Inflammatory macrophage (primary cell): ENCODE data around the gene UNC93A.
"Not testable (repeated sequence)": the region's sequence is repeated elsewhere in the genome, so short reads cannot be mapped to it uniquely, and the experiment has no call there.

Experiments
- DNase-seq, 2 donors: peaks; one replicate each; pipeline ENCODE4 v3.0.0-alpha.2; 2020 to 2022

Gene UNC93A

GRCh38 chr6:167272151-167272550 lies 19.0 kb upstream of the UNC93A start:
- no peak for DNase-seq

- no peak for DNase-seq
These were observed 18.3 kb upstream of the UNC93A start for GRCh38 chr6:167272696-167273379.

GRCh38 chr6:167274270-167274669 lies 16.8 kb upstream of the UNC93A start:
- DNase-seq: no peak

DNA sequence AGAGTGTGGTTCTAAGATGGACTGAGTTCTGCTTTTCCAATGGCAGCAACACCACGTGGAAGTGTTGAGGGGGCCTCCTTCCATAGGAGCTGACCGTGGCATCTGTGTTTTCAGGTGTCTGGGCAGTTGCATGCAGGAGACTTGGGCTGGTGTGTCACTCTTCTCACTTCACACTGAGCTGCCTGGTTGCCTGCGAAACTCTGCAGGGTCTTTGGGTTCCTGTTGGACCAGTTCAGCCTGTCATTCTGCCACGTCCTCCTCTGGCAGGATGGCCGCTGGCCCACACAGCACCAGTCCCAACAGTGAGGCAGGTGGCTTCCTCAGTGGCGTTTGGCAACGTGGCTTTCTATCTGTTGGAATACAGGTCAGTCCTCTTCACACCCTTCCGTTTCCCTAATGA lies 16.1 kb upstream of the UNC93A start:
- no peak for DNase-seq

DNA sequence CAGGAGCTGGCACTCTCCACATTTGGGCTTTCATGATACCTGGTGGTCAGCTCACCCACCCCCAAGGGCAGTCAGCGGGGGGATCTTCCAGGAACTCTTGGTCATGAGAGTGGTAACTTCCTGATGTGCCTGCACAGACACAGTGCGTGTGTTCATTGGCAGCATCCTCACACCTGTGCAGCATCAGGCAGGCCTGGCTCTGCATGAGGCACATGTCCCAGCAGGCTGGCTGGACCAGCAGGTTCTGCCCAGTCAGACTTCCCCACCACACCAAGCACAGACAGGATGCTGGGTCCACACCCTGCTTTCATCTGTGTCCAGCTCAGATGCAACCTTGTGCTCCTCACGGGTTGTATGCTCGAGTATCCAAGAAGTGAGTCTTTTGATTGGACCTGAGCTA lies 15.7 kb upstream of the UNC93A start:
- no peak for DNase-seq

- no peak for DNase-seq
These were observed 14.2 kb upstream of the UNC93A start for GRCh38 chr6:167276772-167277533.

- DNase-seq: not testable (repeated sequence)
These were observed 12.8 kb upstream of the UNC93A start for GRCh38 chr6:167278173-167278940.

DNA sequence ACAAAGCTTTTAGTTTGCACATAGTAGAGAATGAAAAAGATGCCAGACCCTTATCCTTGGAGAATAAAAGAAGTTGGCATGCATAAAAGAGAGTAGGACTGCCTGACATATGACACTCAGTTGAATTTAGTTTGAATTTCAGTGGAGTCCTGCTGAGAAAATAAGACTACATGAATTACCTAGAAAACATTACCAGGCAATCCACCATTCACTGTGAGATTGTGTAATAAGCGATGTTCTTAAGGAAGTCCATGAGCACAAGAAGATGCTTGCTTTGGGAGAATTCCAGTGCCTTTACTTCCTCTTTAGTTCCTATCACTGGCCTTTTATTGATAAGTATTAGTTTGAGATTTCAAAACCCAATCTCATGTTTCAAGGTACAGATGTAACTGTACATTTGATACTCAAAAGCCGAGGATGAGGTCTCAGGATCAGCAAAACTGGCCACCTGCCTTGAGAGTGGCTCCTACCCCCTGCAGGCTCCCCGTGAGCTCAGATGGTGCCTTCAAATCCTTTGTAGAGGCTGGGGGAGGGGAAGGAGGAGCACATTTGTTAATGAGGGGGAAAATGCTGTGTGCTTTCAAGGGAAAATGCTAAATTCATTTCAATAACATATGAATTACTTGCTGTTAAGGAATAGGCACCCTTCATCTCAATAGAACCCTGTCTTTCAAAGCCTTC lies 11.2 kb upstream of the UNC93A start:
- DNase-seq: no peak

DNA sequence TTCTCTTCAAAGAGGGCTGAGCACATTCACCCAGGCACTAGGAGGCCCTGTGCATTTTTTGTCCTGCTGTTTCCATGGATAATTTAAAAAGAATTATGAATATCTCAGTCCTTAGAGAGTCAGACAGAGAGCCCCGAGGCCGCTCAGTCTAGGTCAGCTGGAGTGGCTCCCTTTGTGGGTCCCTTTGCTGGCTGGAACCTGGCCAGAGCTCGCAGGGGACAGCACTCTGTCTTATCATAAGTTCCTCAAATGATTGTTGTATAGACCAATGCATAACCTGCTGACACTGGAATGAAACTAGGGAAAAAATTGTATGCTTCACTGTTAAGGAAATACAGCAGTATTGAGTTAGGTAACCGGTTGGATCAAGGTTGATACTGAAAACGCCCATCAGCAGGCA lies 10.6 kb upstream of the UNC93A start:
- not testable (repeated sequence) for DNase-seq

DNA sequence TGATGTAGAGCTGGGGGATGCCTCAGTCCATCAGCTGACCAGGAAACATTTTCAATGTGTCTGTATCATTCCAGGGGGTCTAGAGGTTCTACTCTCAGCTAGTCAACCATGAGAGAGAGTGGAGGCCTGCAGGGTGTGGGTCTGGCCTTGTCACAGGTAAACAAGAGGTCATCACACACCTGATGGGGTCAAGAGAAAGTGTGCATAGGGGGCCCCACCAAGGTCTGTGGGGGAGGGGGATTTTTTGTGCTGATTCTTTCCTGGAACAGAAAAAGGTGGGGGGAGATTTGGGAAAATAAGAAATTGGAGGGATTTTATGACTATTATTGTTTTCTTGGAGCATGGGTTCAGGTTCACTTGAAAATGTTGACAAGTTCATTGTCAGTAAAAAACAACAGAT lies 8.9 kb upstream of the UNC93A start:
- no peak for DNase-seq

- DNase-seq: not testable (repeated sequence)
These were observed 6.5 kb upstream of the UNC93A start for GRCh38 chr6:167284565-167284964.

DNA sequence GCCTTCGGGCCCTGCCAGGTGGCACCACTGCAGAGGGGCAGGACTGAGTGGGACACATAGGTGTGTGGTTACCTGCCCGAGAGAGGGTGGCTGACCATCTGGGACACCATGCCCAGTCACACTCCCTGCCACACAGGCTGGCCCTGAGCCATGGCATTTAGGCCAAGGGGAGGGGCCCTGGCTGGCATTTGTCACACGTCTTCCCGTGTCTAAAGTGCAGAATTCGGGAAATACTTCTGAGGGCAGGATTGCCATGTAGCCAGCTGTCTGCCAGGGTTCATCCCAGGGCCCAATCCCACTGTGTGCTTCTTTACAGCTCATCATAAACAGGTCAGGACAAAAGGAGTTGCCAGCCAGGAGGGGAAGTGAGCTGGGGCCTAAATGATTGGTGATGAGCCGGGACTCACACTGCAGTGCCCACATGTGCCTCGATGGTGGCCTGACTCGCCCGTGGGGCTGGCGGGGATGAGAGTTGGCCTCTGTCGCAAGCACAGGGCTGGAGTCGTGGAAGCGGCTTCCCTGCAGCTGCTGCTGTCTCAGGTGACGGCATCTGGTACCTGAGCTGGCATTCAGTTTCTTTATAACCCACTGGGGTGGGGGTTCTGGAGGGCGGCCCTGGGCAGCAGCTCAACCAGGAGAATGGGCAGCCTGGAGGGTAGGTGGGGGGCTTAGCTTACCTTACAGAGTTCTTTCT lies 5.9 kb upstream of the UNC93A start:
- DNase-seq: no peak

GRCh38 chr6:167287513-167288048 lies 3.5 kb upstream of the UNC93A start:
- no peak for DNase-seq

DNA sequence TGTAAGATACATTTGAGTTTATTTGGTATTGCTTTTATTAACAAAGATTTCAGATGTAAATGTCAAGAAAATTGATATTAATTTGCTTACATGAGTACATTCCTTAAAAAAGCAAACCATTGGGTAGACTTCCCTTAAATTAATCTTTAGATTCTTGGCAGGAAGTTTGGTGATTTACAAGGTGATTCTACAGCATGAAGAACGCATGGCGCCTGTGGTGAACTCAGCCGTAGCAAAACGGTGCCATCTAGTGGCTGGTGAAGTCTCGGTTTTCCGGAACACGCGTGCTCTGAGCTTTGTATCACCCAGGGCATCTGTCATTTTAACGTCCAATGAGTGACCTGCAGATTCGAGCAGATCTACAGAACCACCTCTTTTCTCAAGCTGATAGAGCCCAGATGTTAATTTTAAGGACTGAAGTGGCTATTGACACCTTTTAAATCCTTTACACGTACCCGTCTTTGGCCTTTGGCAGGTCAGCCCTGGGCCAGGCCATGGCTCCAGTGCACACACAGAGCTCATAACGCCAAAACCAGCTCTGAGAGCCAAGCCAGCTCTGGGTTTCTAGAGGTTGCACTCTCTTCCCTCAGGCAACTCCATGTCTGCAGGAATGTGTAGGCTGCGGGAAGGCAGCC lies 2.4 kb upstream of the UNC93A start:
- peak; percentile 14 to 27 for DNase-seq

GRCh38 chr6:167289291-167289690 lies 1.8 kb upstream of the UNC93A start:
- not testable (repeated sequence) for DNase-seq

- no peak for DNase-seq
These were observed 647 bp downstream of the UNC93A start for GRCh38 chr6:167291623-167292300.

DNA sequence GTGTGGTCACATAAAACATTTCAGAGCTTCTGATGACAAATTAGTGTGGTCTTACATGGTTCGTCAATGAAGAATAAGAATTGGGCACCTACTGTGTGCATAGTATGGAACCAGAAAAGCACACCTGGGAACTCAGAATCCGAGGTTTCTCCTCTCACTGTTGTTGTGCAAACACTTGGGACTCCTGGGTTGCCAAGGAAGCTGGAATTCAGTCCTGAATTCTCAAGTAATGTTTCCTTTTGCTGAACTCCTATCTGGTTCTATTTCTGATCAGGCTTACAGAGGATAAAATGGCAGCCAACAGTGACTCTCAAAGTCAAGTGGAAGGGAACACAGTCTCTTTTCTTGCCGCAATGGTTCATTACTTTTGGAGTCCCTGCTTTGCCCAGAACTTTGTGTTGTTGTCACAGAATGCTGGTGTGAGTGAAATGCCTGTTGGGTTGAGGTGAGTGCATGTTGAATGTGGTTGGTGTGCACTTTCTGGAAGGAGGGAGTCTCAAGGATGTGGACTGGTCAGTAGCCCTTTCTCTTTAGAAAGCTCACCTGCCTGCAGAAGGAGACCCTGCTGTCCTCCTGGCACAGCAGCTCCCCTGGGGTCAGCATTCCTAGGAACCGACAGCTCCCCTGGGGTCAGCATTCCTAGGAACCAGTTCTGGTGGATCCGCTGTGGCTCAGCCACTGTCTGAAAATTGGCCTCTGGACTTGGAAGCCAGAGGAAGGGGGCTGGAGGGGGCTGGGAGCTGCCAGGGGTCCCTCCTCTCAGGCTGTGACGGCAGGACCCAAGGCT lies 1.4 kb downstream of the UNC93A start:
- DNase-seq: no peak

DNA sequence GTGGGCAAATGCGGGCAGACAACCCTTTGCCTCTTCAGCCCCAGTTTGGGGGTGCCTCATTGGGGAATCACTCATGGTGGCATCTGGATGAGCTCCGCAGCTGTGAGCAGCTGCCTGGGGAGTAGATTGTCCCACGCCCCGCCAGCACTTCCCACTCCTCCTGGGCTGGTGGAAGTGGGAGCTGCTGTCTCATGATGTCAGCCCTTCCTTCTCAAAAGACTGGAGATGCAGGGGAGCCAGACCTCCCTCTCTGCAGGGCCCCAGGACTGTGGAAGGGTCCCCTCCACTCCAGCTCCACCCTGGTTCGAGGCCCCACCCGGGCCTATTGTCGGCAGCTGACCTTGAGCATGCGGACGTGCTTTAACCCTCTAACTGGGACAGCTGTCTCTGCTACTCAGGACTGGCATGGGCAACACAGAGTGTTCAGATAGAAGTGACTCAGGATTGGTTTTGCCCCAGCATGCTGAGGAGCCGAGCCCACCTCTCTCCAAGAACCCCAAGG lies 2.0 kb downstream of the UNC93A start:
- DNase-seq: no peak

DNA sequence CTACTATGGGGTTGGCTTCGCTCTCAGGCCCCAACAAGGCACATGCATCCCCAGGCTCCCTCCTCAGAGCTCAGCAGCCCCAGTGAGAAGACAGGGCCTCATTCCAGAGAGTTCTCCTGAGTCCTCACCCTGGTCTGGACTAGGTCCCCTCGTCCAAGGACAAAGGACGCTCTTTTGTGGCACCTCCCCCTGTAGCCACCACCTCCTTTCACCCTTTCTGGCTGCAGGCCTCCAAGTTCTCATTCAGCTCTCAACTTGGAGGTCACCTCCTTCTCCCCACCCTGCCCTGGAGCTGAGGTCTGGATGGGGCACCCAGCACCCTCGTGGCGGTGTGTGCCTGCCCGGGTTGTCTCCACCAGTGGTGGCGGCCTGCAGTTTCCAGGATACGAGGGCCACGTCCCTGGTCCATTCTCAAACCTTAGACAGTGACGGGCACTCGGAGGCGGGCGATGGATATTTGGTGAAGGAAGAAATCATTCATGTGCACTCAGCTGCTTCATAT lies 2.5 kb downstream of the UNC93A start:
- DNase-seq: no peak

DNA sequence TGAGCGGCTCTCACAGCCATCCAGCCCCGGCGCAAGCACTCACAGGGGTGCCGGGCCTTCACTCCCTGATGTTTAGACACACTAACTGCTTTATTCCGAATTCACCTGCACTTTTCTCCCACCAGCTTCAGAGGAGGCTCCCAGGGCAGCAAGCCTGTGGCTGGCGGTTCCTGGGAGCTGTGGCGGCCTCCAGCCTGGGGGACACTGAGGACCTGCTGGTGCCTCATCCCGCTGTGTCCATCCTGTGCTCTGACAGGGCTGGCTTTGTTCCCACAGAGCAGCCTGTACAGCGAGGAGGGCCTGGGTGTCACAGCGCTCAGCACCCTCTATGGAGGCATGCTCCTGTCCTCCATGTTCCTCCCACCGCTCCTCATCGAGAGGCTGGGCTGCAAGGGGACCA lies 3.1 kb downstream of the UNC93A start:
- no peak for DNase-seq
